Measurements from ENCODE around the gene TEK.

GRCh38 chr9:27059907-27060306 lies 49.1 kb upstream of the TEK start:
- TF ChIP-seq CTCF (IDR thresholded peaks at IDR 0.05; ENCODE audit: low read depth, low read length, poor library complexity, severe bottlenecking), result no peak
- no peak for TF ChIP-seq EZH2phosphoT487 (IDR thresholded peaks at IDR 0.05; ENCODE audit: borderline replicate concordance, low read length)

Measured in DOHH2 (cell line).